SJSA1 (cell line): ENCODE data around the gene NOTCH1. TPM values are rescaled to one million over a fixed set of nuclear protein-coding genes. Genes with fewer than 3 reads are reported as not detected.

ENCODE experiments used
- DNase-seq, 2 experiments: peaks; one replicate each; pipeline ENCODE4 v3.0.0-alpha.2; 2015 to 2020; ENCODE audit warnings: low spot score in 2 of 2, low read depth in 1 of 2
- H3K27ac ChIP-seq: fragments of 250-450 bp; sonication (Bioruptor Pico); 2 replicates; pipeline ENCODE4 v1.5.1; 2020; ENCODE audit warnings: mild to moderate bottlenecking, moderate library complexity
- H3K27me3 ChIP-seq: fragments of 250-450 bp; sonication (Bioruptor Pico); replicated peaks from 2 replicates; pipeline ENCODE4 v1.5.1; 2020; ENCODE audit warnings: mild to moderate bottlenecking, moderate library complexity
- H3K36me3 ChIP-seq: fragments of 250-450 bp; sonication (Bioruptor Pico); 2 replicates; pipeline ENCODE4 v1.5.1; 2020; ENCODE audit warnings: mild to moderate bottlenecking
- H3K4me1 ChIP-seq: fragments of 250-450 bp; sonication (Bioruptor Pico); replicated peaks from 2 replicates; pipeline ENCODE4 v1.6.1; 2021; ENCODE audit warnings: mild to moderate bottlenecking
- H3K4me3 ChIP-seq: fragments of 250-450 bp; sonication (Bioruptor Pico); 2 replicates; pipeline ENCODE4 v1.5.1; 2020; ENCODE audit warnings: mild to moderate bottlenecking
- H3K9me3 ChIP-seq: fragments of 250-450 bp; sonication (Bioruptor Pico); replicated peaks from 2 replicates; pipeline ENCODE4 v1.5.1; 2020; ENCODE audit warnings: mild to moderate bottlenecking
- total RNA-seq: library from RNA; depleted of rRNA; stranded (reverse); fragments of >200 nt; shearing (Covaris generic); gene quantifications from 2 replicates; pipeline ENCODE4 v1.2.3, GENCODE V29; 2014; rRNA removed

NOTCH1 gene
- total RNA-seq: 6.0 and 8.0 TPM in 2 replicates

GRCh38 chr9:136545965-136546696, at the start of gene NOTCH1:
TSS of gene NOTCH1 (minus strand) at chr9:136546048. CDS start at chr9:136545786, 262 bp downstream.
- Histone ChIP-seq H3K27me3 (no peaks in the 10 kb centered on the region), H3K36me3 (peaks cover 4% of the 10 kb centered on the region; the same call in 1 of the 2 replicates), H3K4me1 (peaks cover 34% of the 10 kb centered on the region), H3K9me3 (no peaks in the 10 kb centered on the region), H3K4me3 (peak within 1 kb of the TSS; percentile 71), H3K27ac (peak within 1 kb of the TSS; percentile 41)
- peak; percentile 91 for DNase-seq

DNA sequence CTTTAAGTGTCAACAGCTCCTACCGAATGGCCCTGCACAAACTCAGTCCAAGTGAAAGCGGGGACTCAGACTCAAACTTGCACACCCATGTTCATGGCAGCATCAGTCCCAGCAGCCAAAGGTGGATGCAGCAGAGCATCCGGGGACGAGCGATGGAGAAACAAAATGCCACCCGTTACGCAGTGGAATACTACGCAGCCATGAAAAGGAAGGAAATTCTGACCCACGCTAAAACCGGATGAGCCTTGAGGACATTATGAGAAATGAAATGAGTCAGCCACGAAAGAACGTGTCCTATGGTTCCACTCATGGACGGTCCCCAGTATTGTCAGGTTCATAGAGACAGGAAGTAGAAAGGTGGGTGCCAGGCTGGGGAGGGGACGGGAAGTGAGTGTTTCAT, 48.6 kb upstream of the NOTCH1 start:
- Histone ChIP-seq H3K36me3 (no peaks in the 10 kb centered on the region), H3K4me3 (no peak overlapping the region), H3K9me3 (no peaks in the 10 kb centered on the region), H3K27ac (no peak overlapping the region), H3K4me1 (no peaks in the 10 kb centered on the region), H3K27me3 (no peaks in the 10 kb centered on the region)
- DNase-seq: no peak

DNA sequence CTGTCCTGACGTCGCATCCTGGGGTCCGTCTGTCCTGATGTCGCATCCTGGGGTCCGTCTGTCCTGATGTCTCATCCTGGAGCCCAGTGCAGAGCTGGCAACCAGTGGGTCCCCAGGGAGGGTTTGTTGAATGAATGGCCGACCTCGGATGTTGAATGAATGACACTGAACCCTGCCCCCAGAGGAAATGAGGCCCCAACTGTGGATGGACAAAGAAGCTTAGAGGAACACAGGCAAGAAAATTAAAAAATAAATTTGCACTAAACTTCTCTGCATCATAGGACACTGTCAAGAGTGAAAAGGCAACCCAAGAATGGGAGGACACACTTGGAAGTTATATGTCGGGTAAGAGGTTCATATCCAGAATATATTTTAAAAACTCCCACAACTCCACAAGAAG, 47.7 kb upstream of the NOTCH1 start:
- Histone ChIP-seq H3K4me3 (no peak overlapping the region), H3K27me3 (no peaks in the 10 kb centered on the region), H3K27ac (no peak overlapping the region), H3K9me3 (no peaks in the 10 kb centered on the region), H3K36me3 (no peaks in the 10 kb centered on the region), H3K4me1 (no peaks in the 10 kb centered on the region)
- DNase-seq: no peak

GRCh38 chr9:136592666-136593065, 46.8 kb upstream of the NOTCH1 start:
- no peak for DNase-seq
- Histone ChIP-seq H3K4me3 (no peak overlapping the region), H3K4me1 (no peaks in the 10 kb centered on the region), H3K9me3 (no peaks in the 10 kb centered on the region), H3K27me3 (no peaks in the 10 kb centered on the region), H3K36me3 (no peaks in the 10 kb centered on the region), H3K27ac (no peak overlapping the region)

DNA sequence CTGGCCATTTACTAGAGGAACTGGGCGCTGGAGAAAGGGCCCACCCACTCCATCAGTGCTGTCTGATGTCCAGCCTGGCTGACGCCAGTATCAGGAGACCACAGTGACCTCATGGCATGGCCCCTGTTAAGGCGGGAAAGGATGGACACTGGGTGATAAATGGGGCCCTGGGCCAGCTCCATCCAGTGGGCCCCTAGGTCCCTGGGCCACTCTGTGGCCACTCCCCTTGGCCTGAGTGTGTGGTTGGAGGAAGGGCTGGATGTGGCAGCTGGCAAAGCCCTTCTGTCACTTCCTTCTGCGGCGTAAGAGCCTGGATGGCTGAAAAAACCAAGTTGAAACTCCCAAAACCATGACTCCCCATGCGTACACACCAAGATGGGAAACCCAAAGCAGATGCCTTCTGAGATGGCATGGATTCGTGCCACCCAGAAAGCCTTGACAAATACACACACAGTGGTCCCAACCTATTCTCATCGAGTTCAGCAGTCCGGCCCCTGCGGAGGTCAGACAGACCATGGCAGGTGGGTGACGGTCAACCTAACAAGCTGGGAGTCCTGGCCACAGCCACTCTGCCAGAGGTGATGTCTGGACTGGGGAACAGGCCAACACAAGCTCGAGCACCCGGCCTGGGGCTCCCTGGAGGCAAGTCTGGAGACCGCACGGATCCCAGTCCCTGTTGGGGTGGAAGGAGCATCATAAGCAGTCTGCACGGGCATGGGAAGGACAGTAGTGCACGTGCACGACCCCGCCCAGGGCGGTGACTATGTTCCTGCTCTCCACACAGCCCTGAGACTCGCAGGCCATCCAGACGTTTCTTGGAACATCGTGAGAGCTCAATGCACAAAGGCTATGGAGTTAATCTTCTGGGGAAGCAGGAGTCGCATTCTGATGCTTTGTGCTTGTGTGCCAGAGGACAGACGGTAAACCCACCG, 45.2 kb upstream of the NOTCH1 start:
- H3K9me3 ChIP-seq: no peaks in the 10 kb centered on the region
- H3K4me3 ChIP-seq: no peak overlapping the region
- H3K4me1 ChIP-seq: peaks cover 9% of the 10 kb centered on the region
- no peaks in the 10 kb centered on the region for H3K36me3 ChIP-seq
- DNase-seq: no peak
- H3K27me3 ChIP-seq: no peaks in the 10 kb centered on the region
- H3K27ac ChIP-seq: no peak overlapping the region

DNA sequence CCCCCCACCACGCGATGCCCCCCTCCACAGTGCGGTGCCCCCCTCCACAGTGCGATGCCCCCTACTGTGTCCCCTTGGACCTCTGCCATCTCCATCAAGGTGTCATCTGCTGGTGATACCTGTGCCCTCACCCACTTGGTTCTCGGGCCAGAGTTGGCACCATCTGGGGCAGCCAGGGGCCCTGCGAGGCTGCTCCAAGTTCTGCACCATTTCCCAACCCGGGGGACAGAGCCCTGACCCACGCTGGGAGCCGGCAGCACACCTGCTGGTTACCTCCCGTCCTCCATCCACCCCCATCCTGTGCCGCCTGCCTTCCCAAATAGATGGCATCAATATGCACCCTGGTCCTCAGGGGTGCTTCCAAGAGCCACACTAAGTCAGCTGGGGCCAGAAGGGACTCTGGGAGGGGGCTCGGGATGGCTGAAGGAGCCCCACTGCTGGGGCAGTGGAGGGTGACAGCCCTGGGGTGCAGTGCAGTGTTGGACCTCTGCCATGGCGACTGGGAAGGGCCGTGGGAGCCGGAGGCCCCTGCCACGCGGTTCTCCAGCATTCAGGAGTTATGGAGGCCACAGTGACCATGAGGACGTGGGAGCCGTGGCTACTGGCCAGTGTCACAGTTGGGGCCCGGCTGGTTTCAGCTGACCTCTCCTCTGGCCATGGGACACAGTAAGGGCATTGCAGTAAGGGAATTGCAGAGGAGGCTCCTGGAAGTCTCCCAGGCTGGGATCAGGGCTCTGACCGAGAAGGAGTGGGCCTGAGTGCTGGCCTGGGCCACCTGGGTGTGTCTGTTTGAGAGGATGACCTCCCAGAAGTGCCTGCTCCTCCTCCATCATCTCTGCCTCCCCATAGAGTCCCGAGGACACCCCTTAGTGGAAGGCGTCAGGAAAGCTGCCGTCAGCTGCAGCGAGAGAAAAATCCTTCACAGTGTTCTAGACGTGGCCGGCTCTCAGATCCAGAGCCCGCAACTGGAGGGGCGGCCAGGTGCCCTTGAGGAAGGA, 44.2 kb upstream of the NOTCH1 start:
- Histone ChIP-seq H3K4me3 (no peak overlapping the region), H3K4me1 (peaks cover 9% of the 10 kb centered on the region), H3K27ac (no peak overlapping the region), H3K27me3 (no peaks in the 10 kb centered on the region), H3K9me3 (no peaks in the 10 kb centered on the region), H3K36me3 (no peaks in the 10 kb centered on the region)
- DNase-seq: no peak

- no peak overlapping the region for H3K4me3 ChIP-seq
- no peaks in the 10 kb centered on the region for H3K9me3 ChIP-seq
- peaks cover 9% of the 10 kb centered on the region for H3K4me1 ChIP-seq
- no peak overlapping the region for H3K27ac ChIP-seq
- H3K36me3 ChIP-seq: no peaks in the 10 kb centered on the region
- DNase-seq: no peak
- H3K27me3 ChIP-seq: no peaks in the 10 kb centered on the region
Measured at GRCh38 chr9:136588663-136589464, 43.0 kb upstream of the NOTCH1 start.

DNA sequence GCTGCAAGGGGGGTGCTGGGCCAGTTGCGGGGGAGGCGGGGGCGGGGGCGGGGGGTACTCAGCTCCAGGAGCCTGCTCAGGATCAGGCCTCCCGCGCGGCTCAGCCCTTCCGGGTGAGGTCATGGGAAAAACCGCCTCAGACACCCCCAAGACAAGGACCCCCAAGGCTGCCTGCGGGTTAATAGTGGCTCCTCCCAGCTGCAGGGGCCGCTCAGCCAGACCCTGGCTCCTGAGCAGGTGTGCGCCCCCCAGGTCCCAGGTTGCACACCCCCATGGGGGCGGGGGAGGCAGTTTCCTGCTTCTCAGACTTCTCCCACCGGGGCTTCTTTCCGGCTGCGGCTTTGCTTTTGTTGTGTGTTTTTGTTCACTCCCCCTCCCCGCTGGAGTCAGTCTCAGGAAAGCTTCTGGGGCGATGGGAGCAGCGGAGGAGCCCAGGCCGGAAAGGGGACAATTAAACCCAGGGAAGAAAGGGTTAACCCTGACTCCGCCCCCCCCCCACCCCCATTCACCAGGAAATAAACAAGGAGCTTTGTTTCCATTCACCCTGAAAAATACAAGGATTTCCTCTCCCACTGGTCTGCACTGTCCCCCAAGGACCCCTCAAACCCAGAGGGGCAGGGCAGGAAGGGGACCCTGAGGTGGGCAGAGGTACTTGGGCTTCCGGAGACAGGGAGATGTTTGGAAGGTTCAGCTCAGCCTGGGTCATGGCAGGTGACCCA, 42.3 kb upstream of the NOTCH1 start:
- H3K27me3 ChIP-seq: no peaks in the 10 kb centered on the region
- H3K9me3 ChIP-seq: no peaks in the 10 kb centered on the region
- H3K27ac ChIP-seq: no peak overlapping the region
- H3K36me3 ChIP-seq: no peaks in the 10 kb centered on the region
- peaks cover 9% of the 10 kb centered on the region for H3K4me1 ChIP-seq
- no peak overlapping the region for H3K4me3 ChIP-seq
- no peak for DNase-seq

- no peaks in the 10 kb centered on the region for H3K9me3 ChIP-seq
- peaks cover 9% of the 10 kb centered on the region for H3K4me1 ChIP-seq
- no peaks in the 10 kb centered on the region for H3K27me3 ChIP-seq
- no peak overlapping the region for H3K27ac ChIP-seq
- H3K36me3 ChIP-seq: no peaks in the 10 kb centered on the region
- DNase-seq: no peak
- H3K4me3 ChIP-seq: no peak overlapping the region
Measured at GRCh38 chr9:136587145-136587943, 41.5 kb upstream of the NOTCH1 start.

- Histone ChIP-seq H3K27me3 (no peaks in the 10 kb centered on the region), H3K4me3 (no peak overlapping the region), H3K9me3 (no peaks in the 10 kb centered on the region), H3K27ac (no peak overlapping the region), H3K4me1 (peaks cover 9% of the 10 kb centered on the region), H3K36me3 (no peaks in the 10 kb centered on the region)
- DNase-seq: no peak
Measured at GRCh38 chr9:136586391-136586953, 40.6 kb upstream of the NOTCH1 start.

- no peak overlapping the region for H3K4me3 ChIP-seq
- no peak for DNase-seq
- H3K4me1 ChIP-seq: peaks cover 9% of the 10 kb centered on the region
- no peaks in the 10 kb centered on the region for H3K36me3 ChIP-seq
- no peak overlapping the region for H3K27ac ChIP-seq
- H3K27me3 ChIP-seq: no peaks in the 10 kb centered on the region
- H3K9me3 ChIP-seq: no peaks in the 10 kb centered on the region
Measured at GRCh38 chr9:136585531-136586120, 39.8 kb upstream of the NOTCH1 start.
